ENCODE results near the gene STX8.

STX8 gene

GRCh38 chr17:9336817-9337216, 238.8 kb downstream of the STX8 start:
- DNase-seq (ENCODE audit: extremely low spot score), result no peak
- CTCF ChIA-PET, result no interaction called here
- POLR2A ChIA-PET, result no interaction called here
- no peak for TF ChIP-seq ZNF384 (IDR thresholded peaks at IDR 0.05)
- TF ChIP-seq L3MBTL2 (conservative IDR thresholded peaks at IDR 0.05), result no peak
- TF ChIP-seq ARNT (IDR thresholded peaks at IDR 0.05), result no peak
- TF ChIP-seq SP1 (IDR thresholded peaks at IDR 0.05), result no peak
- TF ChIP-seq, protein P1, sequence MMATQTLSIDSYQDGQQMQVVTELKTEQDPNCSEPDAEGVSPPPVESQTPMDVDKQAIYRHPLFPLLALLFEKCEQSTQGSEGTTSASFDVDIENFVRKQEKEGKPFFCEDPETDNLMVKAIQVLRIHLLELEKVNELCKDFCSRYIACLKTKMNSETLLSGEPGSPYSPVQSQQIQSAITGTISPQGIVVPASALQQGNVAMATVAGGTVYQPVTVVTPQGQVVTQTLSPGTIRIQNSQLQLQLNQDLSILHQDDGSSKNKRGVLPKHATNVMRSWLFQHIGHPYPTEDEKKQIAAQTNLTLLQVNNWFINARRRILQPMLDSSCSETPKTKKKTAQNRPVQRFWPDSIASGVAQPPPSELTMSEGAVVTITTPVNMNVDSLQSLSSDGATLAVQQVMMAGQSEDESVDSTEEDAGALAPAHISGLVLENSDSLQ (IDR thresholded peaks at IDR 0.05), result no peak
- no peak for TF ChIP-seq BHLHE40 (IDR thresholded peaks at IDR 0.05; ENCODE audit: borderline replicate concordance)
- no peak for TF ChIP-seq NFRKB (IDR thresholded peaks at IDR 0.05)
- TF ChIP-seq LEF1 (IDR thresholded peaks at IDR 0.05; ENCODE audit: borderline replicate concordance), result no peak
- no peak for TF ChIP-seq FOXM1 (IDR thresholded peaks at IDR 0.05; ENCODE audit: borderline replicate concordance)
- TF ChIP-seq HDGF (IDR thresholded peaks at IDR 0.05; ENCODE audit: borderline replicate concordance), result no peak
- no peak for TF ChIP-seq FOXA1 (IDR thresholded peaks at IDR 0.05)
- TF ChIP-seq TARDBP (IDR thresholded peaks at IDR 0.05), result no peak
- TF ChIP-seq SUZ12 (IDR thresholded peaks at IDR 0.05), result no peak
- TF ChIP-seq FOXK2 (IDR thresholded peaks at IDR 0.05), result no peak
- no peak for TF ChIP-seq CTBP1 (IDR thresholded peaks at IDR 0.05; ENCODE audit: borderline replicate concordance)

DNA sequence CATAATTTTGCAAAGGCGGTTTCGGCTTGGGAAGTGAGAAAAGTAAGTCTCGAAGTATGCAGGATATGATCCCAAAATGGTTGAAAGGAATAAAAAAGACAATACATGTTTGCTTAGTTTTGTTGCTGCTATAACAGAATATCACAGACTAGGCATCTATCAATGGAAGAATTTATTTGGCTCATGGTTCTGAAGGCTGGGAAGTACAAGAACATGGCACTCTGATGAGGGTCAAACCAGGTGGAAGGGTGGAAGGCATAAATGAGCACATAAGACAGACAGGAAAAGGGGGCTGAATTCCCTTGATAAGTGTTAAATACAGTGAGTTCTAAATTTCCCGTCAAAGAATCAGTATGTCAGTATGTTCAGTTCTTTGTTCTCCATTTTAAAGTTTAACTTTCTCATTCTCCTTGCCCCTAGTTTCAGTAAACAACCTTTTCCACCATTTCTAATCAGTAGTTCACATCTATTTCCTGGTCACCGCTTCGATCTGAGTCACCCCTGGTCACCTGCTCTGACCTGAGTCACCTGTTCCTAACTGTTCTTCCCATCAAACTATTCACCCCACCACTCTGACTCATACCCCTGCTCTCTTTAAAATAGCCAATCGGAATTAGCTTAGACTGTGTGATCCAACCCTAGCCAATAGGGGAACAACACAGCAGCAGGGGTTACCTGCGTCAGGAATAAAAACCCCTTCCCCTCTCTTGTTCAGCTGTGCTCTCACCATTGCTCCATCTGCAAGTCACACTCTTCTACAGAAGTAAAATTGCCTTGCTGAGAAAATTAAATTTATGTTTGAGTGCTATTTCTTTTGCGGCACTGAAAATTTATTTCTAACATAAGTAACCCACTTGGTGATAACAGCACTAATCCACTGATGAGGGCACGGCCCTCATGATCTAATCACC, 240.8 kb downstream of the STX8 start:
- DNase-seq (ENCODE audit: extremely low spot score), result no peak
- ChIA-PET POLR2A (no interaction called here), CTCF (no interaction called here)
- TF ChIP-seq TARDBP (IDR thresholded peaks at IDR 0.05) (no peak), L3MBTL2 (conservative IDR thresholded peaks at IDR 0.05) (no peak), HDGF (IDR thresholded peaks at IDR 0.05; ENCODE audit: borderline replicate concordance) (no peak), FOXM1 (IDR thresholded peaks at IDR 0.05; ENCODE audit: borderline replicate concordance) (no peak), ZNF384 (IDR thresholded peaks at IDR 0.05) (no peak), BHLHE40 (IDR thresholded peaks at IDR 0.05; ENCODE audit: borderline replicate concordance) (no peak), NFRKB (IDR thresholded peaks at IDR 0.05) (no peak), FOXK2 (IDR thresholded peaks at IDR 0.05) (no peak), ELF4 (IDR thresholded peaks at IDR 0.05) (no peak), LEF1 (IDR thresholded peaks at IDR 0.05; ENCODE audit: borderline replicate concordance) (no peak), FOXA1 (IDR thresholded peaks at IDR 0.05) (no peak), ARNT (IDR thresholded peaks at IDR 0.05) (no peak), CTBP1 (IDR thresholded peaks at IDR 0.05; ENCODE audit: borderline replicate concordance) (no peak)
- TF ChIP-seq, protein P1 (IDR thresholded peaks at IDR 0.05), result no peak

DNA sequence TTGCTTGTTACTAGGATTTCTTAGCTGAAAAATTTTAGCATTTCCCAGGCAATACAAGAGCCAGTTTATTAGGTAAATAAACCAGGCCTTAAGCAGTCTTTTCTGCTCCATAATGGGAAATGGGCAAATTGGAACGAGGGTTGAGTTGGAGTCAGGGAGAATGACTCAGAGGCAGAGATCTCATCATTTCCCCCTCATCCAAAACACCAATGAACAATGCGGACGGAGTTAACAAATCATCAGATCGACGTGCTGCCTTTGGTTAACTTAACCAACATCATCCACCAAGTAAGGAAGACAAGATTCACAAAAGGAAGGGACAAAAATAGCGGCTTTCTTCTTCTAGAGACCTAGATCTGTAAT, 243.5 kb downstream of the STX8 start:
- CTCF ChIA-PET, result no interaction called here
- POLR2A ChIA-PET, result no interaction called here
- TF ChIP-seq FOXA1 (IDR thresholded peaks at IDR 0.05), result no peak
- no peak for TF ChIP-seq ARNT (IDR thresholded peaks at IDR 0.05)
- no peak for TF ChIP-seq HDGF (IDR thresholded peaks at IDR 0.05; ENCODE audit: borderline replicate concordance)
- no peak for TF ChIP-seq CTBP1 (IDR thresholded peaks at IDR 0.05; ENCODE audit: borderline replicate concordance)
- TF ChIP-seq LEF1 (IDR thresholded peaks at IDR 0.05; ENCODE audit: borderline replicate concordance), result no peak
- no peak for TF ChIP-seq FOXK2 (IDR thresholded peaks at IDR 0.05)
- TF ChIP-seq SUZ12 (IDR thresholded peaks at IDR 0.05), result no peak
- no peak for TF ChIP-seq TARDBP (IDR thresholded peaks at IDR 0.05)
- TF ChIP-seq L3MBTL2 (conservative IDR thresholded peaks at IDR 0.05), result no peak
- TF ChIP-seq SP1 (IDR thresholded peaks at IDR 0.05), result no peak
- TF ChIP-seq NFRKB (IDR thresholded peaks at IDR 0.05), result no peak
- no peak for TF ChIP-seq ZNF384 (IDR thresholded peaks at IDR 0.05)
- no peak for TF ChIP-seq ELF4 (IDR thresholded peaks at IDR 0.05)
- no peak for TF ChIP-seq FOXM1 (IDR thresholded peaks at IDR 0.05; ENCODE audit: borderline replicate concordance)
- TF ChIP-seq BHLHE40 (IDR thresholded peaks at IDR 0.05; ENCODE audit: borderline replicate concordance), result no peak
- TF ChIP-seq, protein P1 (IDR thresholded peaks at IDR 0.05), result no peak
- no peak for DNase-seq (ENCODE audit: extremely low spot score)

DNA sequence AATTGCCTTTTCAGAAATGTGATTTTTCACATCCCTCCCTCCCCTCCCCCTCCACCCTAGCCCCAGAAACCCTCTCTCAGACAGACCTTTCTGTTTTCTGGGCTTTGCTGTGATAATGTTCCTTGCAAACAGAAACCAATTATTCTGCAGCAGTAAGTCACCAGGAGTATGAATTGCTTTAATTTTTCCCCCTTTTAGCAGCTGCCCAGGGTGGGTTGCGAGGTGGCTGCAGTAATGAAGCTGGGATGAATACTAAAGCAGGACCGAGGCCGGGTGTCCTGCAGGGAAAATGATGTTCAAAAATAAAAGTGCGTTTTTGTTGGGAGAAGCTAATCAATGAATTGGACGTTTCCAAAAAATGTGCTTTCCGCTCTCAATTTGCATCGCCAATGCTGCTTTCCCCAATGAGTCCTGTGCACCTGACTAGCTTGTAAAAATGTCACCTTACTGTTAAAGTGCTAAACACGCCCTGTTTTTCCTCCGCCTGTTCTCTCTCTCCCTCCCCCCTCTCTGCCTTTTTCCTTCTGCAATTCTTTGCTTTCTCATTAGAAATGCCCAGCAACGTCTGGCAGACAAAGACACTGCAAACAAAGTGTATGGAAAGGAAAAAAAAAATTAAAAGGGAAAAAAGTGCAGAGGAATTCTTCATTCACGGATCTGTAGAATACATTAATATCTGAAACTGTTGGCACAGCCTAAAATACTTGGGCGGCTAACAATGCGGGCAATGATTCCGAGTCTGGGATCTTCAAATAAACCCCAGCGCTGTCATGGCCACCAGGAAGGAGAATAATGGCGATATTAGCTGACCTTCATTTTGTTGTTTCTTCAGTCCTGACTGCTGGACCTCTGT, 244.1 kb downstream of the STX8 start:
- TF ChIP-seq TARDBP (IDR thresholded peaks at IDR 0.05) (no peak), FOXK2 (IDR thresholded peaks at IDR 0.05) (no peak), SUZ12 (IDR thresholded peaks at IDR 0.05) (no peak)
- TF ChIP-seq, protein P1 (IDR thresholded peaks at IDR 0.05), result no peak
- DNase-seq (ENCODE audit: extremely low spot score), result no peak
- POLR2A ChIA-PET, result no interaction called here
- CTCF ChIA-PET, result no interaction called here
